OCI-LY7 (cell line): ENCODE measurements around the gene TBC1D19. TPM values are rescaled to one million over a fixed set of nuclear protein-coding genes. Genes with fewer than 3 reads are reported as not detected.

ENCODE experiments used
- BruUV-seq: library from RNA; stranded (reverse); fragments of 400-500 nt; replicated peaks from 2 replicates; lab custom pipeline; 2021; lab: Mats Ljungman, UMichigan
- CTCF ChIA-PET: fragments of 300-600 bp; sonication (Branson Sonifier 250); formaldehyde crosslinking; loops from one replicate; lab custom pipeline; 2022; ENCODE audit warnings: antibody characterized with exemption; ENCODE audit not compliant: unreplicated experiment; lab: Charles Lee
- POLR2A ChIA-PET: fragments of 300-600 bp; sonication (Branson Sonifier 250); formaldehyde crosslinking; loops from one replicate; lab custom pipeline; 2022; ENCODE audit warnings: antibody characterized with exemption; lab: Charles Lee
- DNase-seq: peaks from one replicate; pipeline ENCODE4 v3.0.0-alpha.2; 2015; ENCODE audit warnings: low spot score
- H2AFZ ChIP-seq: fragments of 200-600 bp; sonication (generic), shearing (Covaris generic); 2 replicates; pipeline ENCODE4 v1.6.1; 2014; ENCODE audit warnings: mild to moderate bottlenecking, antibody characterized with exemption, low read length, moderate library complexity
- H3K27ac ChIP-seq: fragments of 200-600 bp; sonication (generic); 2 replicates; pipeline ENCODE4 v1.5.1; 2014; ENCODE audit warnings: mixed run types, low read depth, mild to moderate bottlenecking, moderate library complexity, low read length, inconsistent platforms; ENCODE audit not compliant: poor library complexity, severe bottlenecking
- H3K36me3 ChIP-seq: fragments of 200-600 bp; sonication (generic); 2 replicates; pipeline ENCODE4 v1.6.1; 2014; ENCODE audit warnings: mild to moderate bottlenecking, antibody characterized with exemption, low read length, moderate library complexity, mixed read lengths; ENCODE audit not compliant: insufficient read depth
- H3K4me1 ChIP-seq: fragments of 200-600 bp; sonication (generic); 2 replicates; pipeline ENCODE4 v1.5.1; 2014; ENCODE audit warnings: mild to moderate bottlenecking, low read length; ENCODE audit not compliant: insufficient read depth, poor library complexity, severe bottlenecking
- H3K4me2 ChIP-seq: fragments of 200-600 bp; sonication (generic); 2 replicates; pipeline ENCODE4 v1.6.1; 2014; ENCODE audit warnings: mild to moderate bottlenecking, low read length
- H3K4me3 ChIP-seq: fragments of 200-600 bp; sonication (generic); 2 replicates; pipeline ENCODE4 v1.5.1; 2014; ENCODE audit warnings: mild to moderate bottlenecking, low read depth, low read length; ENCODE audit not compliant: poor library complexity, severe bottlenecking
- H3K79me2 ChIP-seq: fragments of 200-600 bp; sonication (generic); 2 replicates; pipeline ENCODE4 v1.6.1; 2016; ENCODE audit warnings: low read depth, mild to moderate bottlenecking, low read length, moderate library complexity, mixed read lengths; ENCODE audit not compliant: insufficient read depth
- H3K9me2 ChIP-seq: fragments of 200-600 bp; sonication (generic); 2 replicates; pipeline ENCODE4 v1.6.1; 2016; ENCODE audit warnings: mild to moderate bottlenecking, low read length, mixed read lengths; ENCODE audit not compliant: insufficient read depth
- H3K9me3 ChIP-seq: fragments of 200-600 bp; sonication (generic); 2 replicates; pipeline ENCODE4 v1.6.1; 2014; ENCODE audit warnings: mild to moderate bottlenecking, mixed run types, low read length, mixed read lengths
- H4K20me1 ChIP-seq: fragments of 200-600 bp; sonication (generic); 2 replicates; pipeline ENCODE4 v1.6.1; 2014; ENCODE audit warnings: mild to moderate bottlenecking, antibody characterized with exemption, low read length, moderate library complexity, mixed read lengths; ENCODE audit not compliant: insufficient read depth
- CTCF ChIP-seq: fragments of 200-600 bp; sonication (generic); conservative IDR thresholded peaks from 2 replicates; pipeline ENCODE4 v1.5.1; 2014; ENCODE audit warnings: mild to moderate bottlenecking, antibody characterized with exemption, low read length, moderate library complexity, mixed read lengths
- EZH2phosphoT487 ChIP-seq: fragments of 200-600 bp; sonication (generic); IDR thresholded peaks from 2 replicates; pipeline ENCODE4 v1.6.1; 2018; ENCODE audit warnings: low read depth, borderline replicate concordance, mild to moderate bottlenecking, mixed run types, antibody characterized with exemption, low read length, moderate library complexity, mixed read lengths
- intact Hi-C: fragments of 100-400 bp; cut with micrococcal nuclease; formaldehyde crosslinking; loops from one replicate; pipeline ENCODE4 v1.10.0; 2022; ENCODE audit not compliant: unreplicated experiment
- total RNA-seq, 2 experiments: library from RNA; depleted of rRNA in 1 of 2; stranded (reverse); fragments of >200 nt in 1 of 2; shearing (Covaris generic) in 1 of 2; gene quantifications; 2 replicates each; pipeline ENCODE4 v1.2.3, GENCODE V29; 2014 to 2022

The TBC1D19 gene
- total RNA-seq, 2 experiments from 2014 or later, result 10.1 to 11.0 TPM

- Histone ChIP-seq H3K36me3 (no peaks in the 10 kb centered on the region; the same call in 1 of the 2 replicates), H4K20me1 (no peaks in the 10 kb centered on the region), H2AFZ (no peak overlapping the region), H3K9me3 (no peaks in the 10 kb centered on the region), H3K4me3 (no peak overlapping the region), H3K9me2 (no peaks in the 10 kb centered on the region), H3K79me2 (no peaks in the 10 kb centered on the region), H3K27ac (no peak overlapping the region), H3K4me1 (no peaks in the 10 kb centered on the region), H3K4me2 (no peak overlapping the region)
- POLR2A ChIA-PET, result interaction anchor here (0.8 to 1.7 kb wide), 2 partner anchors 17 to 36 kb away, joined by 3 read pairs; no protein-coding TSS in a partner anchor
- BruUV-seq, result no TSS peak
- intact Hi-C loops, result no loop called here
- TF ChIP-seq EZH2phosphoT487, result no peak
- TF ChIP-seq CTCF, result no peak
- CTCF ChIA-PET, result no interaction called here
- no peak for DNase-seq
These were observed 148.5 kb downstream of the TBC1D19 start for GRCh38 chr4:26732356-26732755.

DNA sequence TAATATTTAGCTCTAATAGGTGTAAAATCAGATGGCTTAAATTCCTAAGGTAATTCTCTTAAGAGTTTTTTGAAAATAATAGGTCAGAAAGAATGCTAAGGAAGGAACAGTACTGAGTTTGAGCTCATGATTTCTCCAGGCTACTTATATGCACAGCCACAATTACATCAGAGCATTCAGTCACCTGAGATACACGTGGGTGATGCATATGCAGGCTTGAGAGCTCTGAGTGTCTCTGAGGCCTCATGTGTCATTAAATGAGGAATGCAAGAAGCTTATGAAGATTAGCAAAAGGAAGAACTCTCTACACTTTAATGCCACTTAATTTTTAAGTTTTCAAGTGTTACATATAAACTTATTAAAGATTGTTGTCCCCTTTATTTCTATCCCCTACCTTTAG, 152.7 kb downstream of the TBC1D19 start:
- no peaks in the 10 kb centered on the region for H3K9me3 ChIP-seq
- TF ChIP-seq EZH2phosphoT487, result no peak
- TF ChIP-seq CTCF, result no peak
- no TSS peak for BruUV-seq
- no peak for DNase-seq
- ChIA-PET CTCF (no interaction called here), POLR2A (interaction anchor here (0.6 to 1.4 kb wide), 8 partner anchors 11 to 268 kb away, joined by 3 to 6 read pairs (median 4); partner anchors contain the start of gene TBC1D19)
- intact Hi-C loops, result no loop called here
- no peak overlapping the region for H3K4me3 ChIP-seq
- no peak overlapping the region for H2AFZ ChIP-seq
- no peaks in the 10 kb centered on the region for H3K79me2 ChIP-seq
- H3K4me2 ChIP-seq, result no peak overlapping the region
- H3K9me2 ChIP-seq, result no peaks in the 10 kb centered on the region
- H3K27ac ChIP-seq, result no peak overlapping the region
- H3K4me1 ChIP-seq, result no peaks in the 10 kb centered on the region
- no peaks in the 10 kb centered on the region for H4K20me1 ChIP-seq
- no peaks in the 10 kb centered on the region; the same call in 1 of the 2 replicates for H3K36me3 ChIP-seq

- POLR2A ChIA-PET, result interaction anchor here (0.7 to 1.4 kb wide), 3 partner anchors 17 to 153 kb away, joined by 3 to 6 read pairs (median 4); partner anchors contain the start of gene TBC1D19
- DNase-seq, result no peak
- Histone ChIP-seq H3K27ac (no peak overlapping the region), H3K9me2 (no peaks in the 10 kb centered on the region), H3K36me3 (no peaks in the 10 kb centered on the region; the same call in 1 of the 2 replicates), H3K4me3 (no peak overlapping the region), H3K79me2 (no peaks in the 10 kb centered on the region), H3K4me2 (no peak overlapping the region), H3K9me3 (no peaks in the 10 kb centered on the region), H4K20me1 (no peaks in the 10 kb centered on the region), H3K4me1 (no peaks in the 10 kb centered on the region), H2AFZ (no peak overlapping the region)
- TF ChIP-seq EZH2phosphoT487 (no peak), CTCF (no peak)
- CTCF ChIA-PET, result no interaction called here
- no TSS peak for BruUV-seq
- intact Hi-C loops, result no loop called here
These were observed 153.5 kb downstream of the TBC1D19 start for GRCh38 chr4:26737385-26737784.
